ENCODE results near the gene ANKRD33B. TPM values are rescaled to one million over a fixed set of nuclear protein-coding genes. Genes with fewer than 3 reads are reported as not detected.

ANKRD33B gene
- total and polyA plus RNA-seq, 11 donors: 0.98 to 33.8 (median 4.9) TPM

GRCh38 chr5:10704949-10705621 is 141.2 kb downstream of the ANKRD33B start:
- intact Hi-C loops (cut with DNase I): loop anchor here in 7 of 10 donors (5.0 to 10.0 kb wide), 9 partner anchors 52 to 1317 kb away; partner anchors contain the start of gene DAP (in 2 of the 7)
- DNase-seq: no peak
- H3K27me3 ChIP-seq: no peaks in the 10 kb centered on the region
- no peaks in the 10 kb centered on the region for H3K9me3 ChIP-seq
- no peak for TF ChIP-seq CTCF (IDR thresholded peaks at IDR 0.05)
- peaks cover 0 to 5% (median 0%) of the 10 kb centered on the region in 9 donors for H3K36me3 ChIP-seq
- H3K4me1 ChIP-seq: peaks cover 0 to 52% (median 33%) of the 10 kb centered on the region in 12 donors
- H3K27ac ChIP-seq: peak overlapping the region in 4 of 12 donors; percentile 18 to 56 (median 44)
- H3K4me3 ChIP-seq: no peak overlapping the region
- WGBS, 4 donors: 49 to 70% (median 67%) methylated on average over 10 of the region's 10 CpGs
- peak in 2 of 4 donors; percentile 7 to 53 for ATAC-seq

GRCh38 chr5:10705747-10706146 is 141.9 kb downstream of the ANKRD33B start:
- peaks cover 0 to 5% (median 0%) of the 10 kb centered on the region in 9 donors for H3K36me3 ChIP-seq
- WGBS, 4 donors: 95 to 100% (median 96%) methylated on average over 2 of the region's 2 CpGs
- intact Hi-C loops (cut with DNase I): loop anchor here in 5 of 10 donors (5.0 to 10.0 kb wide), 5 partner anchors 52 to 279 kb away; partner anchors contain the start of gene DAP (in 2 of the 5)
- H3K27ac ChIP-seq: peak overlapping the region in 2 of 12 donors; percentile 1 to 18
- H3K4me1 ChIP-seq: peaks cover 0 to 59% (median 33%) of the 10 kb centered on the region in 12 donors
- DNase-seq: no peak
- H3K27me3 ChIP-seq: no peaks in the 10 kb centered on the region
- TF ChIP-seq POLR2A (IDR thresholded peaks at IDR 0.05) (no peak), CTCF (IDR thresholded peaks at IDR 0.05) (no peak)
- no peaks in the 10 kb centered on the region for H3K9me3 ChIP-seq
- ATAC-seq: no peak
- H3K4me3 ChIP-seq: no peak overlapping the region

- no peak overlapping the region for H3K4me3 ChIP-seq
- no peak for DNase-seq
- H3K27me3 ChIP-seq: no peaks in the 10 kb centered on the region
- no peak for ATAC-seq
- H3K36me3 ChIP-seq: peaks cover 0 to 5% (median 0%) of the 10 kb centered on the region in 9 donors
- no peaks in the 10 kb centered on the region for H3K9me3 ChIP-seq
- intact Hi-C loops (cut with DNase I): loop anchor here in 5 of 10 donors (5.0 to 10.0 kb wide), 5 partner anchors 51 to 278 kb away; partner anchors contain the start of gene DAP (in 2 of the 5)
- 96 to 98% (median 97%) methylated on average over 4 of the region's 4 CpGs for WGBS, 4 donors
- TF ChIP-seq CTCF (IDR thresholded peaks at IDR 0.05) (no peak), POLR2A (IDR thresholded peaks at IDR 0.05) (no peak)
- H3K4me1 ChIP-seq: peaks cover 0 to 62% (median 33%) of the 10 kb centered on the region in 12 donors
- no peak overlapping the region for H3K27ac ChIP-seq
Observed at GRCh38 chr5:10706326-10706725, 142.5 kb downstream of the ANKRD33B start.

Other genes with a start within 250 kb of the ANKRD33B start
- 100 to 1,000 TPM; 108 to 192 (median 161) TPM for gene MARCHF6, start 210.4 kb upstream of the ANKRD33B start, total RNA-seq
- 10 to 100 TPM; 39.3 to 91.6 TPM for gene MARCHF6, start 210.4 kb upstream of the ANKRD33B start, polyA plus RNA-seq
- under 1 TPM in 5 of 9 donors, not detected in 4; 0.40 to 0.81 (median 0.56) TPM for gene ROPN1L, start 122.2 kb upstream of the ANKRD33B start, total RNA-seq
- gene ROPN1L, start 122.2 kb upstream of the ANKRD33B start, polyA plus RNA-seq: under 1 TPM; 0.14 to 0.15 TPM
- 10 to 100 TPM; 24.3 to 61.6 (median 28.5) TPM for gene DAP, start 197.2 kb downstream of the ANKRD33B start, total RNA-seq
- gene DAP, start 197.2 kb downstream of the ANKRD33B start, polyA plus RNA-seq: 10 to 100 TPM; 13.8 to 45.8 TPM

All from heart left ventricle (tissue), 16 donors.